Motor neuron (in vitro differentiated cells): Measurements from ENCODE around the gene SFMBT2. TPM values are rescaled to one million over a fixed set of nuclear protein-coding genes. Genes with fewer than 3 reads are reported as not detected.
A peak's percentile ranks its signal among the peaks of the same experiment; 100 is the strongest.

Experiments
- ATAC-seq, 8 experiments: fragments of 200-7000 bp; cut with Tn5 transposase; replicated peaks in 6 of 8; 2 replicates each; pipeline ENCODE4 v1.8.0; 2021; ENCODE audit warnings: mild to moderate bottlenecking in 8 of 8, moderate library complexity in 8 of 8
- H3K27ac ChIP-seq, 2 donors: fragments of 250-450 bp; sonication (Bioruptor Pico); 2 replicates each; pipeline ENCODE4 v1.9.0; 2021; ENCODE audit warnings: antibody characterized with exemption in 2 of 2, mild to moderate bottlenecking in 2 of 2, moderate library complexity in 1 of 2
- H3K4me1 ChIP-seq, 2 donors: fragments of 250-450 bp; sonication (Bioruptor Pico); replicated peaks in 1 of 2; 2 replicates each; pipeline ENCODE4 v1.6.1; 2021; ENCODE audit warnings: antibody characterized with exemption in 2 of 2, mild to moderate bottlenecking in 2 of 2, moderate library complexity in 1 of 2
- H3K4me3 ChIP-seq, 5 donors: fragments of 250-450 bp; sonication (Bioruptor Pico); 2 replicates each; pipeline ENCODE4 v1.9.0; 2021; ENCODE audit warnings: antibody characterized with exemption in 5 of 5, mild to moderate bottlenecking in 5 of 5, moderate library complexity in 4 of 5
- whole genome bisulfite sequencing, 10 experiments: fragments of 450-650 bp; shearing (Covaris generic); methylation state at CpG; one replicate each; pipeline ENCODE4 v1.0.0; 2022; 5-methylcytosine and 5-hydroxymethylcytosine counted together
- in situ Hi-C, 9 experiments: fragments of 400-800 bp; cut with MboI; loops; one replicate each; pipeline ENCODE4 v1.15.0; 2021; ENCODE audit warnings: low sequenced_read_pairs in 9 of 9, low pct_unique_long_range_greater_than_20kb in 2 of 9; ENCODE audit not compliant: unreplicated experiment in 9 of 9
- total RNA-seq, 8 experiments: library from RNA; unstranded; fragments of 300-600 nt; gene quantifications; 2 replicates each; pipeline versions ENCODE4 v1.2.3 to v1.2.4, GENCODE V29; 2022

SFMBT2 gene
- total RNA-seq, 8 experiments from 2014 or later, result 0.15 to 16.5 (median 11.9) TPM

DNA sequence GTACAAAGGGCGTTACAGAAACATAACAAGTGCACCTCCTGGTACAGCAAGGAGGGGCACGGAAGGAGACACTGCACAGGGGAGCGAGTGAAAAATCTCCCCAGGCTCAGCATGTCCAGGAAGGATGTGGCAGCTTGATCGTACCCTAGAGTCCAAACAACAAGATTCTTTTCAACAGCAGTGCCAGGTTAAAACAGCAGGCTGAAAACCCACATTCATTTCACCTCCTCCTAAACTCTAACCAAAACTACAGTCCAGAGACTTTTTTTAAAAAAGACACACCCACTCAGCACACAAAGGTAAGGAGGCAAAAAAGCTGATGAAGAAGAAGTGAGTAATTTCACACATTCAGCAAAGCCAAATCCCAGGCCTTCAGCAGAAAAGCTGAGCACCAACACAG, 138.8 kb downstream of the SFMBT2 start:
- no peak overlapping the region for H3K4me3 ChIP-seq
- in situ Hi-C loops, result loop anchor here in 1 of 9 experiments (25.0 kb wide), 1 partner anchor 140 kb away; the partner anchor contains the start of gene SFMBT2
- ATAC-seq, result no peak
- H3K27ac ChIP-seq, result no peak overlapping the region
- H3K4me1 ChIP-seq, result no peaks in the 10 kb centered on the region
- WGBS, 10 experiments, result 13 to 96% (median 84%) methylated on average over 1 to 3 of the region's 4 CpGs; no CpG with 5 or more reads in 2 of the 10 experiments

DNA sequence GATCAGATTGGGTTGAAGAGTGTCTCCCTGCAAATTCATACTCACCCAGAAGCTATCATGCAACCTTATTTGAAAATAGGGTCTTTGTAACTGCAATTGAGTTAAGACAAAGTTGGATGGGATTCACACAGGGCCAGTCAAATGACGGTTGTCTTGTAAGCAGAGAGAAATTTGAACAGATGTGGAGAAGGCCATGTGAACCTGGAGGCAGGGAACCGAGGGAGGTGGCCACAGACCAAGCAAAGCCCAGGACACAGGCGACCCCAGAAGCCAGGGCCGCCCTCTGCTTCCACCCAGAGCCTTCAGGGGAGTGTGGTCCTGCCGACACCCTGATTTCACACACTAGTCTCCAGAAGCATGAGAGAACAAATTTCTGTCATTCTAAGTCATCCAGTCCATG, 140.8 kb downstream of the SFMBT2 start:
- WGBS, 10 experiments, result 0 to 95% (median 13%) methylated on average over 1 to 4 of the region's 5 CpGs; no CpG with 5 or more reads in 3 of the 10 experiments
- Histone ChIP-seq H3K4me3 (no peak overlapping the region), H3K27ac (no peak overlapping the region), H3K4me1 (no peaks in the 10 kb centered on the region)
- peak in 1 of 8 experiments; percentile 34 for ATAC-seq
- in situ Hi-C loops, result loop anchor here in 1 of 9 experiments (25.0 kb wide), 1 partner anchor 142 kb away; the partner anchor contains the start of gene SFMBT2

DNA sequence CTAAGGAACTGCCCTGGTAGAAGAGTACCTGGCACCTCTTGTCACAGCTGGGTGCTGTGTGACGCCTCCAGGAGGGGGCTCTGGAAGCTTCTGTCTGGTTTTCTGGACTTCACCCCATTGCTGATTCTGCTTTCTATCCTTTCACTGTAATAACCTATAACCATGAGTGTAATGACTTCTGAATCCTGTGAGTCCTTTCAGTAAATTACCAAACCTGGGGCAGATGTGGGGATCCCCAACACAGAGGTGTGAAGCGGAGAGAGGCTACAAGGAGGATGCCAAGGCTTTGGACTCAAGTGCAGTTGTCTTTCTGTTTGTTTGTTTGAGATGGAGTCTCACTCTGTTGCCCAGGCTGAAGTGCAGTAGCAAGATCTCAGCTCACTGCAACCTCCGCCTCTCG, 143.7 kb downstream of the SFMBT2 start:
- Histone ChIP-seq H3K4me3 (no peak overlapping the region), H3K27ac (no peak overlapping the region)
- in situ Hi-C loops, result loop anchor here in 1 of 9 experiments (25.0 kb wide), 1 partner anchor 145 kb away; the partner anchor contains the start of gene SFMBT2

DNA sequence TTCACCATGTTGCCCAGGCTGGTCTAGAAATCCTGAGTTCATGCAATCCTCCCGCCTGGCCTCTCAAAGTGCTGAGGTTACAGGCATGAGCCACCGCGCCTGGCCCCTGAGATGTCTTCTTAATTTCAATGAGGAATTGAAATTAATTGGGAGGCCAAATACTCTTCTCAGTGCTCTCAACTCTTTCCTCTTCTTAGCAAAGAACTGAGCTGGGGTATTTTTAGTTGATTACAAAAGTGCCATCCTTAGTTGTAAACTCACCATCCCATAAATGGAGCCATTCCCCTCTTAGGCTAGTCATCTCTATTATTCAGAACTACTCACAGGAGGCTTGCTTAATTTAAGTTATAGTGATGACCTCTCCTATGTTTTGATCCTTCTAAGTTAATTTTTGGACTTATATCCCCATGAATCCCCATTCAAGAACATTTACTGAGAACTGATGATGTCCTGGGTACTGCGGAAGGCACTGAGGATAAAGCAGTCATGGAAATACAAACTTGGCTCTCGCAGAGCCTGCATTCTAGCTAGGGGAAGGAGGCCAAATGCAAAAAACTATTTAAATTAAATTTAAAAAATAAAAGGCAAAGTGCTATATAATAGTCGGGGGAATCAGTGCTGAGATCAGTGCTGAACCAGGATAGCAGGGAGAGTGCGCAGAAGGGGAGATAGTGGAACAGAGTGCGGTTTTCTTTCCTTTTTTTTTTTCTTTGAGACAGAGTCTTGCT, 145.3 kb downstream of the SFMBT2 start:
- in situ Hi-C loops, result loop anchor here in 1 of 9 experiments (25.0 kb wide), 1 partner anchor 147 kb away; the partner anchor contains the start of gene SFMBT2
- Histone ChIP-seq H3K4me3 (no peak overlapping the region), H3K27ac (no peak overlapping the region), H3K4me1 (peaks cover under 1 to 10% of the 10 kb centered on the region in 2 donors)
- no peak for ATAC-seq
- WGBS, 10 experiments, result 68 to 100% (median 92%) methylated on average over 2 to 6 of the region's 8 CpGs; no CpG with 5 or more reads in 1 of the 10 experiments

More for the DNA sequence above, 143.7 kb downstream of the SFMBT2 start:
- H3K4me1 ChIP-seq, result peaks cover 0 to 10% of the 10 kb centered on the region in 2 donors
- 44 to 100% (median 86%) methylated on average over 1 to 2 of the region's 4 CpGs; no CpG with 5 or more reads in 4 of the 10 experiments for WGBS, 10 experiments
- no peak for ATAC-seq

DNA sequence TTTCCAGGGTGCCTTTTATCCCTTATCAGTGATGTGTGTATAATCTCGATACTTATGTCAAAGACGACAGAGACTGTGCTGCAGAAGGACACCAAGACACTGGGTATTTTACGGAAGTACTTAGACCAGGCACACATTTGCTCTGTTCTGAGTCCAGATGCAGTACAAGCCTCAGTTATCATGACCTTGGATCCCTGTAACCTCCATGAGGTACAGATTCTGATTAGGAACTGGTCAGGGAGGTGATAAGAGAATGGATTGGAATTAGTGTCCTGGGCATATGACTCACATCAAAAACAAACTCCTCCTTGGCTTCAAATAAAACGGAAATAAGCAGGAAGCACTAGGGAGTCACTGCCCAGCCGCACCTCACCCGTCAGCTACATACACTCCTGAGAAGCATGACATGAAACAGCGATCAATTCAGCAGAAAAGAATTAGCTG, 146.5 kb downstream of the SFMBT2 start:
- in situ Hi-C loops, result loop anchor here in 1 of 9 experiments (25.0 kb wide), 1 partner anchor 148 kb away; the partner anchor contains the start of gene SFMBT2
- peak in 2 of 8 experiments; percentile 9 to 40 for ATAC-seq
- no peak overlapping the region for H3K4me3 ChIP-seq
- 66 to 100% (median 80%) methylated on average over 3 to 7 of the region's 7 CpGs; no CpG with 5 or more reads in 1 of the 10 experiments for WGBS, 10 experiments
- peaks cover 4 to 14% of the 10 kb centered on the region in 2 donors for H3K4me1 ChIP-seq
- no peak overlapping the region for H3K27ac ChIP-seq

DNA sequence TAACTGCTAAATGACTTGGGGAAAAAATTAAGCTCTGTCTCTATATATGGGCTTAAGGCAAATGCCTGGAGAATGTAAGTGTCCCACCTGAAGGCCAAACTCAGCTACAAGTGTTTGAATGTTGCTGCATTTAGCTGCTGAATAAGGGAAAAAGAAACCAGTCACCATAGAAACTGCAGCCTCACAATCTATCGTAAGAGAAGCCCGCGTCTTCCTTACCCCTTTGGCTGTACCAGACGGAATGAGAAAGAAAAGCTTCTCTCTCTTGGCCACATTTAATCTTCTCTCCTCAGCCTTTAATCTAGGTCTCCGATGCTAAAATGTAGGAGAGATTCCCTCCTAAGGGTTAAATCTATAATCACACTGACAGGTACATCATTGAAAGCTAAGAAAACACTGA, 147.2 kb downstream of the SFMBT2 start:
- in situ Hi-C loops, result loop anchor here in 1 of 9 experiments (25.0 kb wide), 1 partner anchor 149 kb away; the partner anchor contains the start of gene SFMBT2
- Histone ChIP-seq H3K4me3 (no peak overlapping the region), H3K27ac (no peak overlapping the region), H3K4me1 (peaks cover 11 to 22% of the 10 kb centered on the region in 2 donors)
- no peak for ATAC-seq
- WGBS, 10 experiments, result 40 to 100% (median 83%) methylated on average over 1 to 5 of the region's 5 CpGs; no CpG with 5 or more reads in 4 of the 10 experiments

DNA sequence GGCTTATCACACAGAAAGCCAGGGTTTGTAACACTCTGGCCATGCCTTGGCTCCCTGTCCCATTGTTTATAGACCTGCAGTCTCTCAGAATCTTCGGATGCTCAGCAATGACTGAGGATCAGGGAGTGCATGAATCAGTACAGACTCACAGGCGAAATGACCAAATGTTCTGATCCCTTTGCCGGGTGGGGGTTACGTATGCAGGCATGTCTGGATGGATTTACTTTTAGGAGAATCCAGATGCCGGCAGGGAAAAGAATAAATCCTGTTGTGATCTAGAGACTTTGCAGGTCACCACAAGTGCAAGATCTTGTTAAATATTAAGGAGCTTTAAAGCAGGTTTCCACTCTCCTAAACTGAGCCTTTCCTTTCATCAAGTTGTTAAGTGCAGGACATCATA, 149.5 kb downstream of the SFMBT2 start:
- ATAC-seq, result peak in 1 of 8 experiments; percentile 22
- Histone ChIP-seq H3K4me3 (no peak overlapping the region), H3K4me1 (peaks cover 14 to 23% of the 10 kb centered on the region in 2 donors), H3K27ac (no peak overlapping the region)
- in situ Hi-C loops, result loop anchor here in 1 of 9 experiments (25.0 kb wide), 1 partner anchor 151 kb away; the partner anchor contains the start of gene SFMBT2
- 4 to 100% (median 83%) methylated on average over 1 to 5 of the region's 5 CpGs; no CpG with 5 or more reads in 1 of the 10 experiments for WGBS, 10 experiments

DNA sequence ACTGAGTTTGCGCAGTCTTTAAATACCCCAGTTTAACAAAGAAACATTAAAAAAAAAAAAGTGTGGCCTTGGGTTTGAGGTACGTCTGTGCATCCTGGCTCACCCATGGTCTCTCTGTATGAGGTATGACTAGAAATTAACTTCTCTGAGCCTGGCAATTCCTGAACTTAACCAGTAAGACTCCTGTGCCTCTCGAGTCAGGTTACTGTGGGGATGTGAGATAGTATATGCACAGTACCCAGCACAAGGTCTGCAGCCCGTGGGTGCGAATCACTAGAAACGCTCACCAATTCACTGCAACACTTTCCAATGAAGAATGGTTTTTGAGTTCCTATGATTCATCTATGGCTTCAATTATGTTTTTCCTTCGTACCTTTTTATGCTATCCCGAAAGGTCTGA, 149.9 kb downstream of the SFMBT2 start:
- Histone ChIP-seq H3K4me1 (peaks cover 17 to 23% of the 10 kb centered on the region in 2 donors), H3K4me3 (no peak overlapping the region), H3K27ac (no peak overlapping the region)
- WGBS, 10 experiments, result 17 to 100% (median 88%) methylated on average over 1 to 8 of the region's 8 CpGs; no CpG with 5 or more reads in 2 of the 10 experiments
- in situ Hi-C loops, result loop anchor here in 1 of 9 experiments (25.0 kb wide), 1 partner anchor 151 kb away; the partner anchor contains the start of gene SFMBT2
- no peak for ATAC-seq

DNA sequence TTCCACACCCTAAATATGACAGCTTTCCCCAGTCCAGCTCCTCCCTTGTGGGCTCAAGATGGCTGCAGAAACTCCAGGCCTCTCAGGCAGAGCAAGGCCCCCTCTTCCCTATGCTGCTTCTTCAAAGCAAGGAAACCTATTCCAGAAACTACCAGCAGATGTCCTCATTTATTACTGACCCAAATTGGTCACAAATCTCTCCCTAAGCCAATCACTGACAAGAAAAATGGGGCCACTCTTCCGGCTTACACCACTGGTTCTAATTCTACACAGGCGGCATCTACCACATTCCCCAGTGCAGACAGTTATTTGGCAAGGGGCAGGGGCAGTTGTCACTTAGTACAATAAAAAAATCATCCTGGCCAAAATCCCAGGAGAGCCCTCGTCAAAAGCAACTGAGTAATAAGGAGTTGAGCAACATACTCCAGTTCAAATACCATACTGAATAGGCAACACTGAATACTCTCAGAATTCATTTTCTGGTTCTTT, 150.4 kb downstream of the SFMBT2 start:
- peak in 7 of 8 experiments; percentile 16 to 93 (median 47) for ATAC-seq
- H3K4me3 ChIP-seq, result no peak overlapping the region
- in situ Hi-C loops, result loop anchor here in 1 of 9 experiments (25.0 kb wide), 1 partner anchor 152 kb away; the partner anchor contains the start of gene SFMBT2
- WGBS, 10 experiments, result 0 to 100% (median 66%) methylated on average over 1 to 3 of the region's 3 CpGs; no CpG with 5 or more reads in 2 of the 10 experiments
- H3K4me1 ChIP-seq, result peaks cover 21 to 23% of the 10 kb centered on the region in 2 donors
- no peak overlapping the region for H3K27ac ChIP-seq

DNA sequence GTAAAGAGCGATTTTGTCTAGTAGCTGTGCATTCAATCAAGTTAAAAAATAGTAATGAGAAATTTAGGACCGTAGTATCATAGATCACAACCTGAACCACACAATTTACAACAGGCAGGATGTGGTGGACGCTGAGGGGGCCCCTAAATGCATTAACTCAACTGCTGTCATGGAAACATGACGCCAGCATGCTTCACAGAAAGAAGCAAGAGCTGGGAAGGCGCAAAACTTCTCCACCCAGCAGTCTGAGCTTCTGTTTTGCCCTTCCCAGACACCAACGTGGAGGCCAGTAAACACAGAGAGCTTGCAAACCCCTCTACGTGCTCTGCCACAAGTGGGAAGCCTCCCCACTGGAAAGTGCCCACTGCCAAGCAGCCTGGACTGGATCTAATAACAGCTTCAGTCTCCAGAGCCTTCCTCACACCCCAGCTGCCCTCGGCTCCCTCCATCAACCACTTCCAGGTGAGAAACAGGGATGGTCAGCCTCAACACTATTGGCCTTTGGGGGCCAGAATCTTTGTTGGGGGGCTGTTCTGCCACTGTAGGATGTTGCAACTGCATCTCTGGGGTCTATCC, 151.8 kb downstream of the SFMBT2 start:
- Histone ChIP-seq H3K4me3 (no peak overlapping the region), H3K4me1 (peaks cover 19 to 31% of the 10 kb centered on the region in 2 donors), H3K27ac (no peak overlapping the region)
- in situ Hi-C loops, result loop anchor here in 1 of 9 experiments (25.0 kb wide), 1 partner anchor 153 kb away; the partner anchor contains the start of gene SFMBT2
- peak in 4 of 8 experiments; percentile 16 to 72 (median 42) for ATAC-seq
- 9 to 86% (median 50%) methylated on average over 1 to 6 of the region's 8 CpGs for WGBS, 10 experiments

DNA sequence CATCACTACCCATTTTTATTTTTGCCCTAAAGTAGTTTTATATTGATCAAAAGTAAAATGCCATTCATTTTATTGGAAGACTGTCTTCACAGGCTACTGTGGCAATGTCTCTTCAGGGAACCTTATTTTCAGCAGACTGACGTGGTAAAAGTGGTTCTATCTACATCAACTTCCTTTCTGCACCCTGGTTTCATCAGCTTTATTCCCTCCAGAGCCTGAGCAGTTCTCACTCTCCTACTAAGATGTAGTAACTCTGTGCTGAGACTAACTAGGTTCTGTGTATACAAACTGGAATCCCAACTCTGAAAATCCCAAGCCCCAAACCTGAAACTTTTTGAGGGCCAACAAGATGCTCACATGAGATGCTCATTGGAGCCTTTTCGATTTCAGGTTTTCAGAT, 155.3 kb downstream of the SFMBT2 start:
- Histone ChIP-seq H3K4me1 (peaks cover 15 to 38% of the 10 kb centered on the region in 2 donors), H3K27ac (no peak overlapping the region), H3K4me3 (no peak overlapping the region)
- ATAC-seq, result peak in 2 of 8 experiments; percentile 5 to 25
- WGBS, 10 experiments, result 6 to 100% (median 69%) methylated on average over 1 to 2 of the region's 2 CpGs; no CpG with 5 or more reads in 2 of the 10 experiments
- in situ Hi-C loops, result loop anchor here in 1 of 9 experiments (25.0 kb wide), 1 partner anchor 157 kb away; the partner anchor contains the start of gene SFMBT2
